Peyer's patch (tissue), 4 donors: ENCODE data around the gene RRAD.

Experiments used
- POLR2A ChIP-seq, 2 donors: fragments of 450-650 bp; IDR thresholded peaks; one replicate each; pipeline ENCODE4 v1.5.1; 2017; ENCODE audit warnings: antibody characterized with exemption in 2 of 2, mild to moderate bottlenecking in 2 of 2, moderate library complexity in 2 of 2
- TF ChIP-seq, protein P1 (sequence below), 6 experiments: fragments of 450-650 bp in 4 of 6; fragments of 200-600 bp in 2 of 6; sonication (generic) in 1 of 6; IDR thresholded peaks; one replicate each; pipeline ENCODE4 v1.5.1; 2017 to 2019; ENCODE audit warnings: antibody characterized with exemption in 6 of 6, mild to moderate bottlenecking in 3 of 6, moderate library complexity in 1 of 6

DNA sequence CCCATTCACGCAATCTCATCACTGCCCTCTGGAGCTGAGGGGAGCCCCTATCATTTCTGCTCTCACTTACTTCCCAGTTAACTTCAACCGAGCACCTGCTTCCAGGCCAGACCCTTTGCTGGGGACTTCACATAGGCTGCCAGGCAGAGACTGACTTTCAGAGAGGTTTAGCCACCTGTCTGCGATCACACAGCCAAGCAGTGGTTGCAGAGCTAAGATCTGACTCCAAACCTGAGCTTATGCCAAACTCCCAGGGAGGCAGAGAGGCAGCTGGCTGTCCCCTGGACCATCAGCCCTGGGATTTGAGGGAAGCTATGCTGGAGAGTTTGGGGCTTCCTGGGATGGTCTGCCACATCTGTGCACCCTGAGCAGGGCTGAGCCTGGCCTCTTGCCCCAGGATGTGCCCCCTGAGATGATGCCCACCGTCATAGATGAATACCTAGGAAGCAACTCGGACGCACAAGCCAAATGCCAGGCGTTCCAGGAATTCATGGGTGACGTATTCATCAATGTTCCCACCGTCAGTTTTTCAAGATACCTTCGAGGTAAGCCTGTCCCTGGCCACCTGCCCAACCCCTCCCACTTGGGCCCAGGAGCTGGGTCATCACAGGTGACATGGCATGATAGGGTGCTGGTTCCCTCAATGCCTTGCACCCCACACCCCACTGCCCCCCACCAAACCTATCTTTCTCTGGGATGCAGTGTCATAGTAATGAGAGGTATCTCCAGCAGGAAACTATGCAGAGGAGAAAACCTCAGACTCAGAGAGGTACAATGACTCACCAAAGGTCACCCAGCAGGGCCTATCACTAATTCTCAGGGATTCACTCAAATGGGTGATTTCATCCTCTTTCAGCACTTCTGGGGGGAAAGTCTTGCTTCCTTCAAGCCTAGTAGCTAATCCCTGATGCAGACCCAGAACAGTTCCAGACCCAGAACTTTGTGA lies 45.7 kb upstream of the RRAD start:
- TF ChIP-seq, protein P1, sequence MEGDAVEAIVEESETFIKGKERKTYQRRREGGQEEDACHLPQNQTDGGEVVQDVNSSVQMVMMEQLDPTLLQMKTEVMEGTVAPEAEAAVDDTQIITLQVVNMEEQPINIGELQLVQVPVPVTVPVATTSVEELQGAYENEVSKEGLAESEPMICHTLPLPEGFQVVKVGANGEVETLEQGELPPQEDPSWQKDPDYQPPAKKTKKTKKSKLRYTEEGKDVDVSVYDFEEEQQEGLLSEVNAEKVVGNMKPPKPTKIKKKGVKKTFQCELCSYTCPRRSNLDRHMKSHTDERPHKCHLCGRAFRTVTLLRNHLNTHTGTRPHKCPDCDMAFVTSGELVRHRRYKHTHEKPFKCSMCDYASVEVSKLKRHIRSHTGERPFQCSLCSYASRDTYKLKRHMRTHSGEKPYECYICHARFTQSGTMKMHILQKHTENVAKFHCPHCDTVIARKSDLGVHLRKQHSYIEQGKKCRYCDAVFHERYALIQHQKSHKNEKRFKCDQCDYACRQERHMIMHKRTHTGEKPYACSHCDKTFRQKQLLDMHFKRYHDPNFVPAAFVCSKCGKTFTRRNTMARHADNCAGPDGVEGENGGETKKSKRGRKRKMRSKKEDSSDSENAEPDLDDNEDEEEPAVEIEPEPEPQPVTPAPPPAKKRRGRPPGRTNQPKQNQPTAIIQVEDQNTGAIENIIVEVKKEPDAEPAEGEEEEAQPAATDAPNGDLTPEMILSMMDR (IDR thresholded peaks at IDR 0.05), result no peak
- no peak for TF ChIP-seq POLR2A (IDR thresholded peaks at IDR 0.05)
